Right atrium auricular region (tissue), 2 donors: ENCODE measurements around the gene BSG. TPM values are rescaled to one million over a fixed set of nuclear protein-coding genes. Genes with fewer than 3 reads are reported as not detected.

Source experiments
- DNase-seq: peaks from one replicate; pipeline ENCODE4 v3.0.0-alpha.2; 2019; ENCODE audit warnings: low spot score
- H3K27ac ChIP-seq, 2 donors: fragments of 200-600 bp; sonication (generic); 1 replicate in 1 of 2; 2 replicates in 1 of 2; pipeline ENCODE4 v1.5.1; 2016 to 2019
- H3K27me3 ChIP-seq, 2 donors: fragments of 200-600 bp; sonication (generic); one replicate each; pipeline versions ENCODE4 v1.5.1 to v1.6.0; 2017 to 2019
- H3K36me3 ChIP-seq: fragments of 200-600 bp; sonication (generic); one replicate; pipeline ENCODE4 v1.5.1; 2016
- H3K4me1 ChIP-seq, 2 donors: fragments of 200-600 bp; sonication (generic); one replicate each; pipeline versions ENCODE4 v1.5.1 to v1.6.0; 2017 to 2019
- H3K4me3 ChIP-seq, 2 donors: fragments of 200-600 bp; sonication (generic); 1 replicate in 1 of 2; 2 replicates in 1 of 2; pipeline ENCODE4 v1.5.1; 2017 to 2019; ENCODE audit warnings: mild to moderate bottlenecking in 1 of 2, moderate library complexity in 1 of 2
- H3K9me3 ChIP-seq, 2 donors: fragments of 200-600 bp; sonication (generic); one replicate each; pipeline ENCODE4 v1.5.1; 2019
- total RNA-seq, 2 donors: library from RNA; depleted of rRNA; stranded (reverse); fragments of >200 nt; gene quantifications; one replicate each; pipeline ENCODE4 v1.1.0, GENCODE V29; 2016
- TF ChIP-seq, protein P1 (sequence below), 2 donors: fragments of 200-600 bp; sonication (generic); IDR thresholded peaks; one replicate each; pipeline ENCODE4 v1.5.1; 2019; ENCODE audit warnings: antibody characterized with exemption in 2 of 2

Gene BSG
- total RNA-seq, 2 donors from 2014 or later, result 1,033 to 1,569 TPM

- no peaks in the 10 kb centered on the region for H3K9me3 ChIP-seq
- H3K4me1 ChIP-seq, result peaks cover 0 to 3% of the 10 kb centered on the region in 2 donors
- no peaks in the 10 kb centered on the region for H3K36me3 ChIP-seq
- H3K27ac ChIP-seq, result no peak overlapping the region
- H3K27me3 ChIP-seq, result no peaks in the 10 kb centered on the region
- H3K4me3 ChIP-seq, result no peak overlapping the region
- TF ChIP-seq, protein P1, sequence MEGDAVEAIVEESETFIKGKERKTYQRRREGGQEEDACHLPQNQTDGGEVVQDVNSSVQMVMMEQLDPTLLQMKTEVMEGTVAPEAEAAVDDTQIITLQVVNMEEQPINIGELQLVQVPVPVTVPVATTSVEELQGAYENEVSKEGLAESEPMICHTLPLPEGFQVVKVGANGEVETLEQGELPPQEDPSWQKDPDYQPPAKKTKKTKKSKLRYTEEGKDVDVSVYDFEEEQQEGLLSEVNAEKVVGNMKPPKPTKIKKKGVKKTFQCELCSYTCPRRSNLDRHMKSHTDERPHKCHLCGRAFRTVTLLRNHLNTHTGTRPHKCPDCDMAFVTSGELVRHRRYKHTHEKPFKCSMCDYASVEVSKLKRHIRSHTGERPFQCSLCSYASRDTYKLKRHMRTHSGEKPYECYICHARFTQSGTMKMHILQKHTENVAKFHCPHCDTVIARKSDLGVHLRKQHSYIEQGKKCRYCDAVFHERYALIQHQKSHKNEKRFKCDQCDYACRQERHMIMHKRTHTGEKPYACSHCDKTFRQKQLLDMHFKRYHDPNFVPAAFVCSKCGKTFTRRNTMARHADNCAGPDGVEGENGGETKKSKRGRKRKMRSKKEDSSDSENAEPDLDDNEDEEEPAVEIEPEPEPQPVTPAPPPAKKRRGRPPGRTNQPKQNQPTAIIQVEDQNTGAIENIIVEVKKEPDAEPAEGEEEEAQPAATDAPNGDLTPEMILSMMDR (IDR thresholded peaks at IDR 0.05), result no peak
- no peak for DNase-seq
These were observed 39.1 kb downstream of the BSG start for GRCh38 chr19:611481-611868.

DNA sequence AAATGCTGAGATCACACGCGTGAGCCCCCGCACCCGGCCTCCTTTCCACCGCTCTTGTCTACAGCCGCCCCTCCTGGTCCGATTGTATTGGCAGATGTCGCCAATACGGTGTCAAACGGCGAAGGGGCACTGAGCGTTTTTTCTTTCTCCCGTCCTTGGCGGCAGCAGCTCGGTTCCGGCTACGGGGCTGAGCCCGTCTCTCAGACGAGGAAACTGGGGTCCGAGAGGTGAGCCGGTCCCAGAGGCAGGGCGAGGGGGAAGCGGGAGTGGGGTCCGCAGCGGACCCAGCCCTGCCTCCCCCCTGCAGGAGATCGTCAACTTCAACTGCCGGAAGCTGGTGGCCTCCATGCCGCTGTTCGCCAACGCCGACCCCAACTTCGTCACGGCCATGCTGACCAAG lies 40.5 kb downstream of the BSG start:
- no peaks in the 10 kb centered on the region for H3K27me3 ChIP-seq
- H3K36me3 ChIP-seq, result peaks cover 12% of the 10 kb centered on the region
- no peaks in the 10 kb centered on the region for H3K9me3 ChIP-seq
- peaks cover 0 to 3% of the 10 kb centered on the region in 2 donors for H3K4me1 ChIP-seq
- no peak overlapping the region for H3K27ac ChIP-seq
- TF ChIP-seq, protein P1 (IDR thresholded peaks at IDR 0.05), result no peak
- no peak for DNase-seq
- H3K4me3 ChIP-seq, result no peak overlapping the region

DNA sequence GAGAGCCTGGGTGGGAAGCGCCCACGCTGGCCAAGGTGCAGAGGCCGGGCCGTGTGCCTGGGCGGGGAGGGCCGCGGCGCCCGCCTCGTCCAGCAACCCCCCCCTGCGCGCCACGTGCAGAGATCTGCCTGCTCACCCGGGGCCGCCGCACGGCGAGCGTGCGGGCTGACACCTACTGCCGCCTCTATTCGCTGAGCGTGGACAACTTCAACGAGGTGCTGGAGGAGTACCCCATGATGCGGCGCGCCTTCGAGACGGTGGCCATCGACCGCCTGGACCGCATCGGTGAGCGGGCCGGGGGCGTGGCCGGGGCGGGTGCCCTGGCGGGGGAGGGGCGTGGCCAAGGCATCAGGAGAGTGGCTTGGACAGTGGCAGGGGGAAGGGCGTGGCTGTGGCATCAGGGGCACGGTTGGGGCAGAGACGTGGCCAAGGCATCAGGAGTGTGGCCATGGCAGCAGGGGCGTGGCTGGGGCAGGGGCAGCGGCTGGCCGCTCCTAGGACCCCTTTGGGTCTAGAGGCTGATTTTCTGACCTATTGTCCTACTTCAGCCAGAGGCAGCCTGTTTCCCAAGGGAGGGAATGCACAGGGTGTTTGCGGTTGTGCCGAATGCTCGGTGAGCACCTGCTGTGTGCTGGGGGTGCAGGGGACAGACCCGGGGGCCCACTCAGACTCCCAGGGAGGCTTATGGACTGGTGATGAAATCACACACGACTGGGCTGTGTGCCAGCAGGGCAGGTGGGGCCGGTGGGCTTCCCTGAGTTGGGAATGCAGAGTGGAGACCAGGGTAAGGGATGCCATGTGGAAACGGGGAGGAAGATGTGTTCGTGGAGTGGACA lies 41.6 kb downstream of the BSG start:
- H3K27ac ChIP-seq, result no peak overlapping the region
- H3K4me1 ChIP-seq, result peaks cover 0 to 3% of the 10 kb centered on the region in 2 donors
- DNase-seq, result no peak
- H3K27me3 ChIP-seq, result no peaks in the 10 kb centered on the region
- peaks cover 22% of the 10 kb centered on the region for H3K36me3 ChIP-seq
- H3K9me3 ChIP-seq, result no peaks in the 10 kb centered on the region
- TF ChIP-seq, protein P1 (IDR thresholded peaks at IDR 0.05), result no peak
- no peak overlapping the region for H3K4me3 ChIP-seq

- Histone ChIP-seq H3K27me3 (no peaks in the 10 kb centered on the region), H3K36me3 (peaks cover 38% of the 10 kb centered on the region), H3K4me3 (no peak overlapping the region), H3K4me1 (no peaks in the 10 kb centered on the region), H3K27ac (no peak overlapping the region), H3K9me3 (no peaks in the 10 kb centered on the region)
- TF ChIP-seq, protein P1 (IDR thresholded peaks at IDR 0.05), result peak in 1 of 2 donors; percentile 12
- DNase-seq, result no peak
These were observed 43.2 kb downstream of the BSG start for GRCh38 chr19:615619-616018.

DNA sequence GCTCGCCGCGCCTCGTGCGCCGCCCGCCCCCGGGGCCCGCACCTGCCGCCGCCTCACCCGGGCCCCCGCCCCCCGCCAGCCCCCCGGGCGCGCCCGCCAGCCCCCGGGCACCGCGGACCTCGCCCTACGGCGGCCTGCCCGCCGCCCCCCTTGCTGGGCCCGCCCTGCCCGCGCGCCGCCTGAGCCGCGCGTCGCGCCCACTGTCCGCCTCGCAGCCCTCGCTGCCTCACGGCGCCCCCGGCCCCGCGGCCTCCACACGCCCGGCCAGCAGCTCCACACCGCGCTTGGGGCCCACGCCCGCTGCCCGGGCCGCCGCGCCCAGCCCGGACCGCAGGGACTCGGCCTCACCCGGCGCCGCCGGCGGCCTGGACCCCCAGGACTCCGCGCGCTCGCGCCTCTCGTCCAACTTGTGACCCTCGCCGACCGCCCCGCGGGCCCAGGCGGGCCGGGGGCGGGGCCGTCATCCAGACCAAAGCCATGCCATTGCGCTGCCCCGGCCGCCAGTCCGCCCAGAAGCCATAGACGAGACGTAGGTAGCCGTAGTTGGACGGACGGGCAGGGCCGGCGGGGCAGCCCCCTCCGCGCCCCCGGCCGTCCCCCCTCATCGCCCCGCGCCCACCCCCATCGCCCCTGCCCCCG lies 43.8 kb downstream of the BSG start:
- no peaks in the 10 kb centered on the region for H3K4me1 ChIP-seq

More for the DNA sequence above, 43.8 kb downstream of the BSG start:
- peaks cover 38% of the 10 kb centered on the region for H3K36me3 ChIP-seq
- no peaks in the 10 kb centered on the region for H3K9me3 ChIP-seq
- DNase-seq, result no peak
- H3K27ac ChIP-seq, result no peak overlapping the region
- TF ChIP-seq, protein P1 (IDR thresholded peaks at IDR 0.05), result no peak
- no peaks in the 10 kb centered on the region for H3K27me3 ChIP-seq
- H3K4me3 ChIP-seq, result no peak overlapping the region
